ENCODE measurements around the gene DNER.

Gene DNER

GRCh38 chr2:229417176-229417575, 297.2 kb downstream of the DNER start:
- TF ChIP-seq CTCF (IDR thresholded peaks at IDR 0.05; ENCODE audit: insufficient read depth, low read length): no peak
- no peak for TF ChIP-seq REST (IDR thresholded peaks at IDR 0.05; ENCODE audit: insufficient replicate concordance, low read depth)
- no peak for TF ChIP-seq SPI1 (IDR thresholded peaks at IDR 0.05; ENCODE audit: borderline replicate concordance, low read depth)
- Histone ChIP-seq H3K4me3 (replicated peaks; ENCODE audit: insufficient read depth, low read length) (no peak overlapping the region), H3K27me3 (ENCODE audit: insufficient read depth, poor library complexity, severe bottlenecking) (no peaks in the 10 kb centered on the region), H3K27ac (replicated peaks) (no peak overlapping the region)
- DNase-seq (ENCODE audit: low read depth in 1 of 2, low spot score in 1 of 2): no peak

- H3K27ac ChIP-seq (replicated peaks): peak overlapping the region; percentile 68
- no peaks in the 10 kb centered on the region for H3K27me3 ChIP-seq (ENCODE audit: insufficient read depth, poor library complexity, severe bottlenecking)
- peak; percentile 99 for TF ChIP-seq SPI1 (IDR thresholded peaks at IDR 0.05; ENCODE audit: borderline replicate concordance, low read depth)
- TF ChIP-seq GABPA (IDR thresholded peaks at IDR 0.05; ENCODE audit: low read depth): no peak; the same call in 1 of the 2 replicates
- no peak for TF ChIP-seq CTCF (IDR thresholded peaks at IDR 0.05; ENCODE audit: insufficient read depth, low read length)
- TF ChIP-seq POLR2AphosphoS5 (IDR thresholded peaks at IDR 0.05; ENCODE audit: low read depth): peak; percentile 48; the same call in 1 of the 2 replicates
- no peak for TF ChIP-seq REST (IDR thresholded peaks at IDR 0.05; ENCODE audit: insufficient replicate concordance, low read depth)
- H3K4me3 ChIP-seq (replicated peaks; ENCODE audit: insufficient read depth, low read length): no peak overlapping the region
- peak; percentile 55 to 91 for DNase-seq (ENCODE audit: low read depth in 1 of 2, low spot score in 1 of 2)
Measured at GRCh38 chr2:229416116-229416694, 298.1 kb downstream of the DNER start.

GRCh38 chr2:229414631-229415030, 299.7 kb downstream of the DNER start:
- no peak overlapping the region for H3K4me3 ChIP-seq (replicated peaks; ENCODE audit: insufficient read depth, low read length)
- H3K27ac ChIP-seq (replicated peaks): no peak overlapping the region
- H3K27me3 ChIP-seq (ENCODE audit: insufficient read depth, poor library complexity, severe bottlenecking): no peaks in the 10 kb centered on the region
- DNase-seq (ENCODE audit: low read depth in 1 of 2, low spot score in 1 of 2): no peak
- no peak for TF ChIP-seq GABPA (IDR thresholded peaks at IDR 0.05; ENCODE audit: low read depth)

GRCh38 chr2:229412686-229413085, 301.7 kb downstream of the DNER start:
- Histone ChIP-seq H3K27me3 (ENCODE audit: insufficient read depth, poor library complexity, severe bottlenecking) (no peaks in the 10 kb centered on the region), H3K27ac (replicated peaks) (no peak overlapping the region), H3K4me3 (replicated peaks; ENCODE audit: insufficient read depth, low read length) (no peak overlapping the region)
- DNase-seq (ENCODE audit: low read depth in 1 of 2, low spot score in 1 of 2): no peak
- TF ChIP-seq REST (IDR thresholded peaks at IDR 0.05; ENCODE audit: insufficient replicate concordance, low read depth): no peak
- no peak for TF ChIP-seq POLR2AphosphoS5 (IDR thresholded peaks at IDR 0.05; ENCODE audit: low read depth)
- no peak for TF ChIP-seq SPI1 (IDR thresholded peaks at IDR 0.05; ENCODE audit: borderline replicate concordance, low read depth)
- TF ChIP-seq GABPA (IDR thresholded peaks at IDR 0.05; ENCODE audit: low read depth): no peak
